NCI-H187 treated with DMSO at 0.1 percent for 48 hours (cell line): ENCODE results near the gene TBC1D22A.

Experiments
- DNase-seq: peaks from one replicate; lab custom pipeline; 2025; lab: John Stamatoyannopoulos, UW

The TBC1D22A gene

GRCh38 chr22:46860562-46860961, 98.1 kb downstream of the TBC1D22A start:
- DNase-seq: no peak

- DNase-seq: no peak
Measured at GRCh38 chr22:46861468-46862367, 99.3 kb downstream of the TBC1D22A start.

GRCh38 chr22:46862418-46863324, 100.2 kb downstream of the TBC1D22A start:
- no peak for DNase-seq

- DNase-seq: no peak
Measured at GRCh38 chr22:46863794-46864193, 101.3 kb downstream of the TBC1D22A start.

GRCh38 chr22:46864314-46865051, 102.0 kb downstream of the TBC1D22A start:
- no peak for DNase-seq

- DNase-seq: no peak
Measured at GRCh38 chr22:46865052-46865434, 102.6 kb downstream of the TBC1D22A start.

GRCh38 chr22:46865642-46866041, 103.2 kb downstream of the TBC1D22A start:
- DNase-seq: no peak

- DNase-seq: no peak
Measured at GRCh38 chr22:46866591-46866990, 104.1 kb downstream of the TBC1D22A start.

- no peak for DNase-seq
Measured at GRCh38 chr22:46867106-46867505, 104.7 kb downstream of the TBC1D22A start.

GRCh38 chr22:46869329-46869728, 106.9 kb downstream of the TBC1D22A start:
- DNase-seq: no peak

GRCh38 chr22:46869831-46870441, 107.5 kb downstream of the TBC1D22A start:
- no peak for DNase-seq

- DNase-seq: no peak
Measured at GRCh38 chr22:46871826-46872225, 109.4 kb downstream of the TBC1D22A start.

GRCh38 chr22:46875089-46875488, 112.6 kb downstream of the TBC1D22A start:
- no peak for DNase-seq

GRCh38 chr22:46876357-46876934, 114.0 kb downstream of the TBC1D22A start:
- DNase-seq: no peak

GRCh38 chr22:46878191-46878948, 115.9 kb downstream of the TBC1D22A start:
- no peak for DNase-seq

GRCh38 chr22:46879083-46879482, 116.6 kb downstream of the TBC1D22A start:
- no peak for DNase-seq

- no peak for DNase-seq
Measured at GRCh38 chr22:46881373-46882118, 119.1 kb downstream of the TBC1D22A start.

- no peak for DNase-seq
Measured at GRCh38 chr22:46883092-46883910, 120.9 kb downstream of the TBC1D22A start.

GRCh38 chr22:46884365-46884764, 121.9 kb downstream of the TBC1D22A start:
- DNase-seq: no peak
